ENCODE measurements around the gene GRB7. TPM values are rescaled to one million over a fixed set of nuclear protein-coding genes. Genes with fewer than 3 reads are reported as not detected.

Gene GRB7
- 5.9 TPM for polyA plus RNA-seq (2013, experiment 1 of 2)
- 5.9 TPM for polyA plus RNA-seq (2013, experiment 2 of 2)

DNA sequence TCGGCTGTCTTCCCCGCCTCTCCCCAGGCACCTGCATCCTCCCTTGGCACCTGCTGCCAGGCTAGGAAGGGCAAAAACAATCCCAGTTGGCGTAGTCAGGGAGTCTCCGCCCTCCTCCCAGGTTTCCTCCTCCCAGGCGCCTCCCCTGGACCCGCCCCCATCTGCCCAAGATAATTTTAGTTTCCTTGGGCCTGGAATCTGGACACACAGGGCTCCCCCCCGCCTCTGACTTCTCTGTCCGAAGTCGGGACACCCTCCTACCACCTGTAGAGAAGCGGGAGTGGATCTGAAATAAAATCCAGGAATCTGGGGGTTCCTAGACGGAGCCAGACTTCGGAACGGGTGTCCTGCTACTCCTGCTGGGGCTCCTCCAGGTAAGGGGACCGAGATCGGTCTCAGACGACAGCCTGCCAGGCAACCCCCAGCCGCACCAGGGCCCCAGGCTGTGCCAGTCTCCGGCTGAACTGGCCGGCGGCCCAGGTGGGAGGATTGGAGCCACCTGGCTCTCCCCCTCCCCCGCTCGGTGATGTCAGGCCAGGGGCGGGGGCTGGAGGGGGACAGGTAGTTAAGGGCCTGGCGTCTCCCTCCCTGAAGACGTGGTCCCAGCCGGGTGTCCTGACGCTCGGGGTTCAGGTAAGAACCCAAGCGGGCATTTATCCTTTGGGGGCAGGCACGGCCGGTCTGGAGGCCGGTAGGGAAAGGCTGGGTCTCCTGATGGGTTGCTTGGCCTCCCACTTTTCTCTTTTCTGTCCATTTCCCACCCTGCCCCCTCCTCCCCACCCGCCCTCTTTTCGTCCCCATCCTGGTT, at the start of gene GRB7:
Gene GRB7, plus strand, starts transcription at position 179 of the 808 bp plus-strand sequence. CDS start 4,364 bp downstream, outside the sequence.
- H2BK12ac ChIP-seq (ENCODE audit: low read length) = no peak within 1 kb of the TSS
- peak within 1 kb of the TSS; percentile 81 for H3K23ac ChIP-seq (ENCODE audit: low read depth, low read length, poor library complexity)
- peaks cover 14 to 20% of the 10 kb centered on the region in 2 donors for H3K4me1 ChIP-seq (ENCODE audit: control insufficient read depth in 2 of 2, insufficient read depth in 1 of 2, low read depth in 1 of 2, low read length in 2 of 2)
- H4K8ac ChIP-seq (ENCODE audit: low read depth, low read length) = no peak within 1 kb of the TSS
- H3K9me3 ChIP-seq (replicated peaks in 1 of 2; ENCODE audit: control insufficient read depth in 2 of 2, insufficient read depth in 1 of 2, low read depth in 1 of 2, low read length in 2 of 2) = no peaks in the 10 kb centered on the region
- H3K4me2 ChIP-seq (ENCODE audit: insufficient read depth, low read length, poor library complexity, severe bottlenecking) = peak within 1 kb of the TSS; percentile 94
- peak within 1 kb of the TSS in 1 of 2 donors; percentile 76 for H3K4me3 ChIP-seq (ENCODE audit: low read length in 2 of 2)
- H3K36me3 ChIP-seq (replicated peaks in 1 of 2; ENCODE audit: control insufficient read depth in 2 of 2, insufficient read depth in 2 of 2, low read length in 2 of 2) = no peaks in the 10 kb centered on the region
- H3K79me1 ChIP-seq (ENCODE audit: low read depth, low read length) = no peaks in the 10 kb centered on the region
- H3K18ac ChIP-seq (ENCODE audit: low read length) = peak within 1 kb of the TSS; percentile 53
- peak within 1 kb of the TSS; percentile 73 for H2AK5ac ChIP-seq (ENCODE audit: low read depth, low read length)
- H2BK120ac ChIP-seq (ENCODE audit: low read depth, low read length) = peak within 1 kb of the TSS; percentile 9
- no peak within 1 kb of the TSS for H3K14ac ChIP-seq (ENCODE audit: low read length)
- no peak within 1 kb of the TSS for H3K4ac ChIP-seq (ENCODE audit: low read length)
- H2AFZ ChIP-seq (ENCODE audit: low read length) = peak within 1 kb of the TSS; percentile 91
- peak within 1 kb of the TSS; percentile 7 for H3K9ac ChIP-seq (ENCODE audit: low read depth, low read length, poor library complexity)
- H3K27ac ChIP-seq (replicated peaks; ENCODE audit: low read length) = no peak within 1 kb of the TSS
- H3K27me3 ChIP-seq (ENCODE audit: control insufficient read depth in 3 of 3, insufficient read depth in 3 of 3, low read depth in 1 of 3, low read length in 3 of 3) = peaks cover 0 to 75% (median 26%) of the 10 kb centered on the region in 3 experiments
- DNase-seq (ENCODE audit: low spot score) = no peak
- H2BK5ac ChIP-seq (ENCODE audit: low read length) = no peak within 1 kb of the TSS
- peak within 1 kb of the TSS; percentile 63 for H2BK15ac ChIP-seq (ENCODE audit: low read length)
- no CpG with 5 or more reads among the region's 34 CpGs for WGBS, 2 donors (ENCODE audit: extremely low coverage in 2 of 2, insufficient read length in 2 of 2, insufficient replicate concordance in 1 of 2)
- no peak within 1 kb of the TSS for H4K91ac ChIP-seq (ENCODE audit: low read depth, low read length, poor library complexity)

DNA sequence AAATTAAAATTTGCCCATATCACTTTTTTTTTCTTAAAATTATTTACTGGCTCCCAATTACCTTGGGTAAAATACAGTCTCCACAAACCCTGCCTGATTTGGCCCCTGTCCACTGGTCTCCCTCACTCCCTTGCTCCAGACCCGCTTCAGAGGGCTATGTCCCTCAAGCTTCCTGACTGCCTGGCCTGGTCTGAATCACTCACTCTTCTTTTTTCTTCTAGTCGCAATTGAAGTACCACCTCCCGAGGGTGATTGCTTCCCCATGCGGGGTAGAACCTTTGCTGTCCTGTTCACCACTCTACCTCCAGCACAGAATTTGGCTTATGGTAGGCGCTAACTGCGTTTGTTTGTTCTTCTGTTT, 49.3 kb upstream of the GRB7 start:
- Histone ChIP-seq H3K4me1 (ENCODE audit: control insufficient read depth in 2 of 2, insufficient read depth in 1 of 2, low read depth in 1 of 2, low read length in 2 of 2) (peaks cover 9 to 10% of the 10 kb centered on the region in 2 donors), H3K18ac (ENCODE audit: low read length) (no peak overlapping the region), H4K8ac (ENCODE audit: low read depth, low read length) (no peak overlapping the region), H2BK12ac (ENCODE audit: low read length) (no peak overlapping the region), H3K4ac (ENCODE audit: low read length) (no peak overlapping the region), H3K4me2 (ENCODE audit: insufficient read depth, low read length, poor library complexity, severe bottlenecking) (peak overlapping the region; percentile 62), H3K23ac (ENCODE audit: low read depth, low read length, poor library complexity) (no peak overlapping the region), H3K4me3 (ENCODE audit: low read length in 2 of 2) (peak overlapping the region; percentile 61 to 87), H2BK120ac (ENCODE audit: low read depth, low read length) (no peak overlapping the region), H3K27me3 (ENCODE audit: control insufficient read depth in 3 of 3, insufficient read depth in 3 of 3, low read depth in 1 of 3, low read length in 3 of 3) (no peaks in the 10 kb centered on the region), H2BK15ac (ENCODE audit: low read length) (no peak overlapping the region), H3K79me1 (ENCODE audit: low read depth, low read length) (peaks cover 2% of the 10 kb centered on the region), H3K36me3 (replicated peaks in 1 of 2; ENCODE audit: control insufficient read depth in 2 of 2, insufficient read depth in 2 of 2, low read length in 2 of 2) (peaks cover 3 to 11% of the 10 kb centered on the region in 2 donors), H3K9ac (ENCODE audit: low read depth, low read length, poor library complexity) (no peak overlapping the region), H2AFZ (ENCODE audit: low read length) (peak overlapping the region; percentile 97), H3K27ac (replicated peaks; ENCODE audit: low read length) (peak overlapping the region; percentile 100), H2BK5ac (ENCODE audit: low read length) (no peak overlapping the region), H3K14ac (ENCODE audit: low read length) (no peak overlapping the region), H3K9me3 (replicated peaks in 1 of 2; ENCODE audit: control insufficient read depth in 2 of 2, insufficient read depth in 1 of 2, low read depth in 1 of 2, low read length in 2 of 2) (no peaks in the 10 kb centered on the region), H4K91ac (ENCODE audit: low read depth, low read length, poor library complexity) (no peak overlapping the region), H2AK5ac (ENCODE audit: low read depth, low read length) (no peak overlapping the region)
- WGBS, 2 donors (ENCODE audit: extremely low coverage in 2 of 2, insufficient read length in 2 of 2, insufficient replicate concordance in 1 of 2) = no CpG with 5 or more reads among the region's 6 CpGs
- no peak for DNase-seq (ENCODE audit: low spot score)

DNA sequence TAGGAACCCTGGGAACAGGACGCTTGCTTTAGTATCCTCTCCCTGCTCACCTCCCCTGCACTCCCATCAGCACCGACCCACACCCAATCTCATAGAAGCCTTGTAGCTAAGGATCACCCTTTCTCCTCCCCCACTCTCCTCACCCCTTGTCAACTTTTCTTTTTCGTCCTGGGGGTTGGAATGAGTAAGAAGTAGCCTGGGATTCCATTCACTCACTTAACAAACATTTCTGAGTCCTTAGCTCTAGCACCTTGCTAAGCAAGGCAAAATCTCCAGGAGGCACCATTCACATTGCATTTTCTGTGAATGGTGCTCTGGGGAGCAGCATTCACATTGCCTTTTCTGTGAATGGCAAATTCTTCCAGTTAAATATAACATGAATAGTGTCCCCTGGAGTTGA, 48.8 kb upstream of the GRB7 start:
- H3K4me1 ChIP-seq (ENCODE audit: control insufficient read depth in 2 of 2, insufficient read depth in 1 of 2, low read depth in 1 of 2, low read length in 2 of 2) = peaks cover 9 to 10% of the 10 kb centered on the region in 2 donors
- no peaks in the 10 kb centered on the region for H3K27me3 ChIP-seq (ENCODE audit: control insufficient read depth in 3 of 3, insufficient read depth in 3 of 3, low read depth in 1 of 3, low read length in 3 of 3)
- H3K4me2 ChIP-seq (ENCODE audit: insufficient read depth, low read length, poor library complexity, severe bottlenecking) = peak overlapping the region; percentile 62
- no peak for DNase-seq (ENCODE audit: low spot score)
- peak overlapping the region in 1 of 2 donors; percentile 61 for H3K4me3 ChIP-seq (ENCODE audit: low read length in 2 of 2)
- H3K36me3 ChIP-seq (replicated peaks in 1 of 2; ENCODE audit: control insufficient read depth in 2 of 2, insufficient read depth in 2 of 2, low read length in 2 of 2) = peaks cover 3 to 11% of the 10 kb centered on the region in 2 donors
- no peak overlapping the region for H2AK5ac ChIP-seq (ENCODE audit: low read depth, low read length)
- no peak overlapping the region for H3K4ac ChIP-seq (ENCODE audit: low read length)
- no peak overlapping the region for H3K14ac ChIP-seq (ENCODE audit: low read length)
- WGBS, 2 donors (ENCODE audit: extremely low coverage in 2 of 2, insufficient read length in 2 of 2, insufficient replicate concordance in 1 of 2) = no CpG with 5 or more reads among the region's 3 CpGs
- no peak overlapping the region for H3K9ac ChIP-seq (ENCODE audit: low read depth, low read length, poor library complexity)
- no peak overlapping the region for H2BK120ac ChIP-seq (ENCODE audit: low read depth, low read length)
- peaks cover 2% of the 10 kb centered on the region for H3K79me1 ChIP-seq (ENCODE audit: low read depth, low read length)
- H4K8ac ChIP-seq (ENCODE audit: low read depth, low read length) = no peak overlapping the region
- H2BK5ac ChIP-seq (ENCODE audit: low read length) = no peak overlapping the region
- no peak overlapping the region for H3K23ac ChIP-seq (ENCODE audit: low read depth, low read length, poor library complexity)
- no peak overlapping the region for H2BK15ac ChIP-seq (ENCODE audit: low read length)
- H4K91ac ChIP-seq (ENCODE audit: low read depth, low read length, poor library complexity) = no peak overlapping the region
- H3K9me3 ChIP-seq (replicated peaks in 1 of 2; ENCODE audit: control insufficient read depth in 2 of 2, insufficient read depth in 1 of 2, low read depth in 1 of 2, low read length in 2 of 2) = no peaks in the 10 kb centered on the region
- peak overlapping the region; percentile 97 for H2AFZ ChIP-seq (ENCODE audit: low read length)
- no peak overlapping the region for H3K18ac ChIP-seq (ENCODE audit: low read length)
- no peak overlapping the region for H2BK12ac ChIP-seq (ENCODE audit: low read length)
- no peak overlapping the region for H3K27ac ChIP-seq (replicated peaks; ENCODE audit: low read length)

DNA sequence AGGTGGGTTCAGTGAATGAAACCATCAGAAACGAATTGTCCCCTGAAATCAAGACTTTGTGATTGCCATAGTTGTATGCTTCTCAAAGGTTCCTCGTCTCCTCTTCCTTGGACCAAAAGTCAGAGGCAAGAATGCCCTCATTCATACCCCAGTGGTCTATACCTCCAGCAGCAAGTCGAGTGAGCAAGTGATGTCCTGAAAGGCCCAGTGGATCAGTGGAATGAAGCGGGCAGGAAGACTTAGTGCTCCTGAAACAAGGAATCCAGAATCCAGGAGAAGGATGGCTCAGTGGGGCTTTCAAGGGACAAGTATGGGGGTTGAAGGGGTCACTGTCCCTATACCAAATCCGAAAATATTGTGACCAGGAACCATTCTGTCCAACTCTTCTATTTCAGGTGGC, 43.1 kb upstream of the GRB7 start:
- Histone ChIP-seq H2AK5ac (ENCODE audit: low read depth, low read length) (peak overlapping the region; percentile 27), H3K36me3 (replicated peaks in 1 of 2; ENCODE audit: control insufficient read depth in 2 of 2, insufficient read depth in 2 of 2, low read length in 2 of 2) (peaks cover 0 to 14% of the 10 kb centered on the region in 2 donors), H3K4me3 (ENCODE audit: low read length in 2 of 2) (no peak overlapping the region), H3K9me3 (replicated peaks in 1 of 2; ENCODE audit: control insufficient read depth in 2 of 2, insufficient read depth in 1 of 2, low read depth in 1 of 2, low read length in 2 of 2) (no peaks in the 10 kb centered on the region), H2BK12ac (ENCODE audit: low read length) (peak overlapping the region; percentile 69), H3K14ac (ENCODE audit: low read length) (no peak overlapping the region), H4K91ac (ENCODE audit: low read depth, low read length, poor library complexity) (no peak overlapping the region), H3K4me1 (ENCODE audit: control insufficient read depth in 2 of 2, insufficient read depth in 1 of 2, low read depth in 1 of 2, low read length in 2 of 2) (peaks cover 23% of the 10 kb centered on the region in 2 donors), H3K23ac (ENCODE audit: low read depth, low read length, poor library complexity) (no peak overlapping the region), H3K27me3 (ENCODE audit: control insufficient read depth in 3 of 3, insufficient read depth in 3 of 3, low read depth in 1 of 3, low read length in 3 of 3) (no peaks in the 10 kb centered on the region), H3K4me2 (ENCODE audit: insufficient read depth, low read length, poor library complexity, severe bottlenecking) (no peak overlapping the region), H2AFZ (ENCODE audit: low read length) (no peak overlapping the region), H3K4ac (ENCODE audit: low read length) (no peak overlapping the region), H2BK120ac (ENCODE audit: low read depth, low read length) (no peak overlapping the region), H2BK5ac (ENCODE audit: low read length) (no peak overlapping the region), H3K27ac (replicated peaks; ENCODE audit: low read length) (peak overlapping the region; percentile 99), H4K8ac (ENCODE audit: low read depth, low read length) (no peak overlapping the region), H2BK15ac (ENCODE audit: low read length) (peak overlapping the region; percentile 69), H3K18ac (ENCODE audit: low read length) (peak overlapping the region; percentile 35), H3K9ac (ENCODE audit: low read depth, low read length, poor library complexity) (peak overlapping the region; percentile 36), H3K79me1 (ENCODE audit: low read depth, low read length) (no peaks in the 10 kb centered on the region)
- DNase-seq (ENCODE audit: low spot score) = no peak
- no CpG with 5 or more reads among the region's 5 CpGs for WGBS, 2 donors (ENCODE audit: extremely low coverage in 2 of 2, insufficient read length in 2 of 2, insufficient replicate concordance in 1 of 2)
